ENCODE data around the gene FLT3LG. TPM values are rescaled to one million over a fixed set of nuclear protein-coding genes. Genes with fewer than 3 reads are reported as not detected.

The FLT3LG gene
- total and polyA plus RNA-seq, 9 of the 15 experiments (the other 6 are each of a cell fraction or from before 2014, with no cell fraction given) = 0.31 to 6.4 (median 1.1) TPM

- no peak for TF ChIP-seq ZNF277 (CRISPR knock-in tag; IDR thresholded peaks at IDR 0.05; ENCODE audit: borderline replicate concordance)
- TF ChIP-seq MNT (conservative IDR thresholded peaks at IDR 0.05) = peak; percentile 99
- no peak for TF ChIP-seq ZNF165 (CRISPR knock-in tag; IDR thresholded peaks at IDR 0.05; ENCODE audit: borderline replicate concordance)
- TF ChIP-seq PTTG1 (tag; IDR thresholded peaks at IDR 0.05; ENCODE audit: low read depth) = no peak
- TF ChIP-seq PHF8 (IDR thresholded peaks at IDR 0.05; ENCODE audit: borderline replicate concordance, low read length) = peak; percentile 38; the same call in 1 of the 2 replicates
- TF ChIP-seq MTA3 (IDR thresholded peaks at IDR 0.05; ENCODE audit: borderline replicate concordance) = peak; percentile 63; the same call in 1 of the 2 replicates
- TF ChIP-seq C11orf30 (IDR thresholded peaks at IDR 0.05; ENCODE audit: low read depth) = no peak
- no peak for TF ChIP-seq NFXL1 (CRISPR knock-in tag; IDR thresholded peaks at IDR 0.05)
- no peak for TF ChIP-seq KAT7 (CRISPR knock-in tag; IDR thresholded peaks at IDR 0.05; ENCODE audit: borderline replicate concordance)
- peak; percentile 94 for TF ChIP-seq ZBTB7A (IDR thresholded peaks at IDR 0.05; ENCODE audit: borderline replicate concordance, control insufficient read depth, low read depth, low read length)
- peak; percentile 71; the same call in 1 of the 2 replicates for TF ChIP-seq ATF7 (IDR thresholded peaks at IDR 0.05)
- TF ChIP-seq IRF1 (CRISPR knock-in tag; IDR thresholded peaks at IDR 0.05; ENCODE audit: borderline replicate concordance) = no peak
- TF ChIP-seq RUNX1 (IDR thresholded peaks at IDR 0.05; ENCODE audit: low read depth) = peak; percentile 62; the same call in 1 of the 2 replicates
- TF ChIP-seq SIN3B (IDR thresholded peaks at IDR 0.05; ENCODE audit: low read depth) = no peak
- TF ChIP-seq TFAP4 (CRISPR knock-in tag; IDR thresholded peaks at IDR 0.05; ENCODE audit: borderline replicate concordance) = peak; percentile 59
- TF ChIP-seq, protein P1, sequence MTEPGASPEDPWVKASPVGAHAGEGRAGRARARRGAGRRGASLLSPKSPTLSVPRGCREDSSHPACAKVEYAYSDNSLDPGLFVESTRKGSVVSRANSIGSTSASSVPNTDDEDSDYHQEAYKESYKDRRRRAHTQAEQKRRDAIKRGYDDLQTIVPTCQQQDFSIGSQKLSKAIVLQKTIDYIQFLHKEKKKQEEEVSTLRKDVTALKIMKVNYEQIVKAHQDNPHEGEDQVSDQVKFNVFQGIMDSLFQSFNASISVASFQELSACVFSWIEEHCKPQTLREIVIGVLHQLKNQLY (CRISPR knock-in tag; conservative IDR thresholded peaks at IDR 0.05) = no peak
- TF ChIP-seq ARNT (IDR thresholded peaks at IDR 0.05) = no peak
- TF ChIP-seq HMBOX1 (IDR thresholded peaks at IDR 0.05) = no peak
- no peak for TF ChIP-seq FOXM1 (IDR thresholded peaks at IDR 0.05; ENCODE audit: low read depth)
- peak; percentile 82; the same call in 1 of the 2 replicates for TF ChIP-seq FOXM1 (CRISPR knock-in tag; IDR thresholded peaks at IDR 0.05; ENCODE audit: low read depth)
Observed at GRCh38 chr19:49533551-49534488, 59.8 kb downstream of the FLT3LG start (continued).
